HEK293 (cell line): ENCODE measurements around the gene C9orf43.
"Not testable (repeated sequence)": the region's sequence is repeated elsewhere in the genome, so short reads cannot be mapped to it uniquely, and the experiment has no call there.

Source experiments
- CTCF ChIA-PET: fragments of 350-600 bp; formaldehyde crosslinking; extraction: SDS; loops from one replicate; lab custom pipeline; 2021; ENCODE audit warnings: antibody characterized with exemption; lab: Yijun Ruan, JAX
- POLR2A ChIA-PET: fragments of 300-600 bp; formaldehyde crosslinking; extraction: SDS; loops from one replicate; lab custom pipeline; 2020; ENCODE audit warnings: antibody characterized with exemption, inconsistent platforms; lab: Yijun Ruan, JAX
- H3K27ac ChIP-seq: fragments of 200-500 bp; sonication (Bioruptor generic); 2 replicates; pipeline ENCODE4 v1.5.1; 2014; ENCODE audit warnings: low read depth, low read length, control low read depth, inconsistent platforms; ENCODE audit errors: extremely low read depth
- H3K36me3 ChIP-seq, 2 experiments: fragments of 200-500 bp in 1 of 2; sonication (Bioruptor generic) in 1 of 2; 1 replicate in 1 of 2; 2 replicates in 1 of 2; pipeline ENCODE4 v1.5.1; 2014 to 2017; ENCODE audit warnings: inconsistent platforms in 2 of 2, low read length in 2 of 2; ENCODE audit not compliant: control insufficient read depth in 2 of 2, insufficient read depth in 1 of 2
- H3K4me1 ChIP-seq: fragments of 200-500 bp; sonication (Bioruptor generic); 2 replicates; pipeline ENCODE4 v1.5.1; 2014; ENCODE audit warnings: mild to moderate bottlenecking, low read length, inconsistent platforms; ENCODE audit not compliant: control insufficient read depth, insufficient read depth
- H3K4me3 ChIP-seq: 2 replicates; pipeline ENCODE4 v1.5.1; 2011; ENCODE audit warnings: low read depth, mild to moderate bottlenecking, control low read depth, low read length, moderate library complexity
- H3K9me3 ChIP-seq: fragments of 200-500 bp; sonication (Bioruptor generic); 2 replicates; pipeline ENCODE4 v1.5.1; 2014; ENCODE audit warnings: low read depth, low read length, inconsistent platforms; ENCODE audit not compliant: control insufficient read depth, insufficient read depth
- HOXD13 ChIP-seq: sonication (generic); formaldehyde crosslinking; IDR thresholded peaks from 2 replicates; pipeline ENCODE4 v1.8.0; 2022; ENCODE audit warnings: missing genetic modification reagents, borderline replicate concordance
- KLF1 ChIP-seq: fragments of 450-650 bp; formaldehyde crosslinking; IDR thresholded peaks from 2 replicates; pipeline ENCODE4 v1.5.1; 2016; ENCODE audit warnings: missing biosample characterization, missing genetic modification characterization
- KLF7 ChIP-seq: fragments of 450-650 bp; formaldehyde crosslinking; IDR thresholded peaks from 2 replicates; pipeline ENCODE4 v1.5.1; 2016; ENCODE audit warnings: missing biosample characterization, missing genetic modification characterization, borderline replicate concordance
- OSR2 ChIP-seq: fragments of 450-650 bp; formaldehyde crosslinking; IDR thresholded peaks from 2 replicates; pipeline ENCODE4 v1.5.1; 2016; ENCODE audit warnings: missing biosample characterization, missing genetic modification characterization
- PRDM1 ChIP-seq: fragments of 450-650 bp; formaldehyde crosslinking; IDR thresholded peaks from 2 replicates; pipeline ENCODE4; 2016; ENCODE audit warnings: missing biosample characterization, missing genetic modification characterization
- SP2 ChIP-seq: fragments of 450-650 bp; formaldehyde crosslinking; IDR thresholded peaks from 2 replicates; pipeline ENCODE4 v1.5.1; 2016; ENCODE audit warnings: missing biosample characterization, missing genetic modification characterization
- TCF7L2 ChIP-seq: IDR thresholded peaks from 2 replicates; pipeline ENCODE4 v1.6.1; 2011; ENCODE audit warnings: low read depth, mild to moderate bottlenecking, inconsistent platforms, low read length, moderate library complexity, borderline replicate concordance
- TRIM28 ChIP-seq: IDR thresholded peaks from 2 replicates; pipeline ENCODE4 v1.6.1; 2011; ENCODE audit warnings: low read length, control low read depth, borderline replicate concordance
- WT1 ChIP-seq: fragments of 450-650 bp; formaldehyde crosslinking; IDR thresholded peaks from 2 replicates; pipeline ENCODE4 v1.5.1; 2016; ENCODE audit warnings: missing biosample characterization, missing genetic modification characterization
- ZBTB1 ChIP-seq: fragments of 450-650 bp; formaldehyde crosslinking; IDR thresholded peaks from 2 replicates; pipeline ENCODE4 v1.5.1; 2016; ENCODE audit warnings: missing biosample characterization, missing genetic modification characterization
- ZIC2 ChIP-seq: fragments of 450-650 bp; formaldehyde crosslinking; IDR thresholded peaks from 2 replicates; pipeline ENCODE4 v1.5.1; 2016; ENCODE audit warnings: missing biosample characterization, missing genetic modification characterization
- ZNF10 ChIP-seq: fragments of 450-650 bp; formaldehyde crosslinking; IDR thresholded peaks from 2 replicates; pipeline ENCODE4 v1.5.1; 2017; ENCODE audit warnings: missing biosample characterization, missing genetic modification characterization
- ZNF155 ChIP-seq: fragments of 450-650 bp; formaldehyde crosslinking; IDR thresholded peaks from 2 replicates; pipeline ENCODE4 v1.5.1; 2016; ENCODE audit warnings: missing biosample characterization, missing genetic modification characterization
- ZNF214 ChIP-seq: fragments of 450-650 bp; formaldehyde crosslinking; IDR thresholded peaks from 2 replicates; pipeline ENCODE4 v1.5.1; 2017; ENCODE audit warnings: missing biosample characterization, mild to moderate bottlenecking, missing genetic modification characterization, borderline replicate concordance
- ZNF23 ChIP-seq: fragments of 450-650 bp; formaldehyde crosslinking; IDR thresholded peaks from 2 replicates; pipeline ENCODE4 v1.5.1; 2016; ENCODE audit warnings: missing biosample characterization, missing genetic modification characterization, borderline replicate concordance
- ZNF311 ChIP-seq: fragments of 450-650 bp; formaldehyde crosslinking; IDR thresholded peaks from 2 replicates; pipeline ENCODE4 v1.5.1; 2017; ENCODE audit warnings: missing biosample characterization, missing genetic modification characterization, borderline replicate concordance
- ZNF366 ChIP-seq: fragments of 450-650 bp; formaldehyde crosslinking; conservative IDR thresholded peaks from 2 replicates; pipeline ENCODE4 v1.5.1; 2016; ENCODE audit warnings: missing biosample characterization, missing genetic modification characterization
- ZNF426 ChIP-seq: fragments of 450-650 bp; formaldehyde crosslinking; IDR thresholded peaks from 2 replicates; pipeline ENCODE4 v1.5.1; 2017; ENCODE audit warnings: missing biosample characterization, missing genetic modification characterization, mild to moderate bottlenecking, inconsistent platforms, moderate library complexity
- ZNF548 ChIP-seq: fragments of 450-650 bp; formaldehyde crosslinking; IDR thresholded peaks from 2 replicates; pipeline ENCODE4 v1.5.1; 2016; ENCODE audit warnings: missing biosample characterization, missing genetic modification characterization
- ZNF596 ChIP-seq: fragments of 450-650 bp; IDR thresholded peaks from 2 replicates; pipeline ENCODE4 v1.5.0; 2018; ENCODE audit warnings: missing biosample characterization, mild to moderate bottlenecking, missing genetic modification characterization, moderate library complexity
- ZSCAN23 ChIP-seq: fragments of 450-650 bp; formaldehyde crosslinking; IDR thresholded peaks from 2 replicates; pipeline ENCODE4 v1.5.1; 2016; ENCODE audit warnings: missing biosample characterization, missing genetic modification characterization
- TF ChIP-seq, protein P1 (sequence below): fragments of 450-650 bp; formaldehyde crosslinking; IDR thresholded peaks from 2 replicates; pipeline ENCODE4 v1.5.1; 2016; ENCODE audit warnings: missing biosample characterization, missing genetic modification characterization
- TF ChIP-seq, protein P2 (sequence below): fragments of 450-650 bp; formaldehyde crosslinking; IDR thresholded peaks from 2 replicates; pipeline ENCODE4 v1.5.1; 2016; ENCODE audit warnings: missing biosample characterization, missing genetic modification characterization
- TF ChIP-seq, protein P3 (sequence below): fragments of 450-650 bp; formaldehyde crosslinking; IDR thresholded peaks from 2 replicates; pipeline ENCODE4 v1.5.1; 2017; ENCODE audit warnings: missing biosample characterization, missing genetic modification characterization
- TF ChIP-seq, protein P4 (sequence below): fragments of 450-650 bp; formaldehyde crosslinking; IDR thresholded peaks from 2 replicates; pipeline ENCODE4 v1.5.1; 2016; ENCODE audit warnings: missing biosample characterization, missing genetic modification characterization

Gene C9orf43

DNA sequence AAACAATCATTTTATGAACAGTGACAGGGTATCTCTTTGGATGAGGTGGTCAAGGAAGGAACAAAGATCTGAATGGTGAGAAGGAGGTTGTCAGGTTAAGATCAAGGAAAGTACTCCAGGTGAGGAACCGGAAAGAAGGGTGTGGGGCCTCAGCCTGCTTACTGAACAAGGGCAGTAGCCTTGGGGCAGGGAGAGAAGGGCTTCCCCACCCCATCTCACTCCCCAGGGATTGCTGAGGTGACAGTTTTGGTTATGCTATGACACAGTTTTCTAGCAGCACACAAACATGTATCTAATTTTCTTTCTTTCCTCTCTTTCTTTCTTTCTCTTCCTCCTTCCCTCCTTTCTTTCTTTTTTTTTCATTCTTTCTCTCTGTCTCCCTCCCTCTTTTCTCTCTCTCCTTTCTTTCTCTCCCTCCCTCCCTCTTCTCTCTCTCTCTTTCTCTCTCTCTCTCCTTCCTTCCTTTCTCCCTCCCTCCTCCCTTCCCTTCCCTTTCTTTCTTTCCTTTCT is 29.6 kb upstream of the C9orf43 start:
- ChIA-PET POLR2A (no interaction called here), CTCF (no interaction called here)
- Histone ChIP-seq H3K36me3 (no peaks in the 10 kb centered on the region), H3K9me3 (no peaks in the 10 kb centered on the region), H3K4me3 (no peak overlapping the region), H3K4me1 (peaks cover 3% of the 10 kb centered on the region; the same call in 1 of the 2 replicates)
- TF ChIP-seq KLF1 (tag by site-specific recombination) (peak; percentile 90), ZNF426 (tag by site-specific recombination) (no peak), ZIC2 (0 out of 2 replicates have a peak, but pooled peaks have one; percentile 8), KLF7 (tag by site-specific recombination) (0 out of 2 replicates have a peak, but pooled peaks have one; percentile 22), TRIM28 (peak; percentile 67; the same call in 1 of the 2 replicates), ZNF366 (tag by site-specific recombination) (peak; percentile 97), OSR2 (peak; percentile 14; the same call in 1 of the 2 replicates), ZNF23 (no peak), ZNF548 (tag by site-specific recombination) (no peak), WT1 (tag by site-specific recombination) (peak; percentile 76), HOXD13 (CRISPR knock-in tag) (no peak), ZNF596 (tag by site-specific recombination) (peak; percentile 44; the same call in 1 of the 2 replicates), SP2 (tag by site-specific recombination) (0 out of 2 replicates have a peak, but pooled peaks have one; percentile 2), ZNF214 (tag by site-specific recombination) (no peak), ZNF311 (tag by site-specific recombination) (no peak), PRDM1 (tag by site-specific recombination) (peak; percentile 91)
- TF ChIP-seq, protein P1, sequence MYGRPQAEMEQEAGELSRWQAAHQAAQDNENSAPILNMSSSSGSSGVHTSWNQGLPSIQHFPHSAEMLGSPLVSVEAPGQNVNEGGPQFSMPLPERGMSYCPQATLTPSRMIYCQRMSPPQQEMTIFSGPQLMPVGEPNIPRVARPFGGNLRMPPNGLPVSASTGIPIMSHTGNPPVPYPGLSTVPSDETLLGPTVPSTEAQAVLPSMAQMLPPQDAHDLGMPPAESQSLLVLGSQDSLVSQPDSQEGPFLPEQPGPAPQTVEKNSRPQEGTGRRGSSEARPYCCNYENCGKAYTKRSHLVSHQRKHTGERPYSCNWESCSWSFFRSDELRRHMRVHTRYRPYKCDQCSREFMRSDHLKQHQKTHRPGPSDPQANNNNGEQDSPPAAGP (tag by site-specific recombination): peak; percentile 65; the same call in 1 of the 2 replicates
- TF ChIP-seq, protein P2, sequence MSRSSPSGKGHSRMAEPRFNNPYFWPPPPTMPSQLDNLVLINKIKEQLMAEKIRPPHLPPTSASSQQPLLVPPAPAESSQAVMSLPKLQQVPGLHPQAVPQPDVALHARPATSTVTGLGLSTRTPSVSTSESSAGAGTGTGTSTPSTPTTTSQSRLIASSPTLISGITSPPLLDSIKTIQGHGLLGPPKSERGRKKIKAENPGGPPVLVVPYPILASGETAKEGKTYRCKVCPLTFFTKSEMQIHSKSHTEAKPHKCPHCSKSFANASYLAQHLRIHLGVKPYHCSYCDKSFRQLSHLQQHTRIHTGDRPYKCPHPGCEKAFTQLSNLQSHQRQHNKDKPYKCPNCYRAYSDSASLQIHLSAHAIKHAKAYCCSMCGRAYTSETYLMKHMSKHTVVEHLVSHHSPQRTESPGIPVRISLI (tag by site-specific recombination): no peak
- TF ChIP-seq, all 188 proteins: peak for 11
- H3K27ac ChIP-seq: no peak overlapping the region

DNA sequence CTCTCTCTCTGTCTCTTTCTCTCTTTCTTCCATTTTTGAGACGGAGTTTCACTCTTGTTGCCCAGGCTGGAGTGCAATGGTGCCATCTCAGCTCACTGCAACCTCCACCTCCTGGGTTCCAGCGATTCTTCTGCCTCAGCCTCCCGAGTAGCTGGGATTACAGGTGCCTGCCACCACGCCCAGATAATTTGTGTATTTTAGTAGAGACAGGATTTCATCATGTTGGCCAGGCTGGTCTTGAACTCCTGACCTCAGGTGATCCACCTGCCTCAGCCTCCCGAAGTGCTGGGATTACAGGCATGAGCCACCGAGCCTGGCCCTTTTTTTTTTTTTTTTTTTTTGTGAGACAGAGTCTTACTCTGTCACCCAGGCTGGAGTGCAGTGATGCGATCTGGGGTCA is 29.1 kb upstream of the C9orf43 start:
- H3K4me3 ChIP-seq, H3K4me1 ChIP-seq, H3K27ac ChIP-seq, H3K36me3 ChIP-seq, H3K9me3 ChIP-seq, CTCF ChIA-PET, POLR2A ChIA-PET: not testable (repeated sequence)

DNA sequence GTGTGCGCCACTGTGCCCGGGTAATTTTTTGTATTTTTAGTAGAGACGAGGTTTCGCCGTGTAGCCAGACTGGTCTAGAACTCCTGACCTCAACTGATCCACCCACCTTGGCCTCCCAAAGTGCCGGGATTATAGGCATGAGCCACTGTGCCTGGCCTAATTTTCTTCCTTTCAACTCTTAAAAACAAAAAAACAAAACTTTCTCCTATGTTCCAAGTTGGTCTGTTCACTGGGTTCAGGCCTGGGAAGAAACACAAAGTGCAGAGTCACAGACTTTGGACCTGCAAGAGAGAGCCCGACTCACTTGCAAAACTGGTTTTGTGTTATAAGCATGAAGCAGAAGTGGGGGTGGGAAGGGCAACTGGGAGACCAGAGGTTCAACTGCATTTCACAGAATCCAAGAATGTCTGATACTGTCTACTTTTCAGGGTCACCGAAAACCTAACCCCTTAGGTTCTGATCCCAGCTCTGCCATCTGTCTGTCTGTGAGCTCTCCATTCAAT is 28.6 kb upstream of the C9orf43 start:
- no peak overlapping the region for H3K4me3 ChIP-seq
- H3K9me3 ChIP-seq: no peaks in the 10 kb centered on the region
- ChIA-PET CTCF (no interaction called here), POLR2A (no interaction called here)
- H3K27ac ChIP-seq: no peak overlapping the region
- H3K4me1 ChIP-seq: peaks cover 3% of the 10 kb centered on the region; the same call in 1 of the 2 replicates
- peaks cover 0 to 7% of the 10 kb centered on the region in 2 experiments; a peak in 1 of 3 replicates for H3K36me3 ChIP-seq
- TF ChIP-seq TCF7L2: no peak
- TF ChIP-seq KLF1 (tag by site-specific recombination): no peak
- TF ChIP-seq ZNF10: no peak
- no peak for TF ChIP-seq ZNF155
- no peak for TF ChIP-seq ZSCAN23 (tag by site-specific recombination)
- TF ChIP-seq, protein P3, sequence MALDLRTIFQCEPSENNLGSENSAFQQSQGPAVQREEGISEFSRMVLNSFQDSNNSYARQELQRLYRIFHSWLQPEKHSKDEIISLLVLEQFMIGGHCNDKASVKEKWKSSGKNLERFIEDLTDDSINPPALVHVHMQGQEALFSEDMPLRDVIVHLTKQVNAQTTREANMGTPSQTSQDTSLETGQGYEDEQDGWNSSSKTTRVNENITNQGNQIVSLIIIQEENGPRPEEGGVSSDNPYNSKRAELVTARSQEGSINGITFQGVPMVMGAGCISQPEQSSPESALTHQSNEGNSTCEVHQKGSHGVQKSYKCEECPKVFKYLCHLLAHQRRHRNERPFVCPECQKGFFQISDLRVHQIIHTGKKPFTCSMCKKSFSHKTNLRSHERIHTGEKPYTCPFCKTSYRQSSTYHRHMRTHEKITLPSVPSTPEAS (tag by site-specific recombination): no peak
- TF ChIP-seq ZBTB1 (tag by site-specific recombination): no peak
- TF ChIP-seq, protein P4, sequence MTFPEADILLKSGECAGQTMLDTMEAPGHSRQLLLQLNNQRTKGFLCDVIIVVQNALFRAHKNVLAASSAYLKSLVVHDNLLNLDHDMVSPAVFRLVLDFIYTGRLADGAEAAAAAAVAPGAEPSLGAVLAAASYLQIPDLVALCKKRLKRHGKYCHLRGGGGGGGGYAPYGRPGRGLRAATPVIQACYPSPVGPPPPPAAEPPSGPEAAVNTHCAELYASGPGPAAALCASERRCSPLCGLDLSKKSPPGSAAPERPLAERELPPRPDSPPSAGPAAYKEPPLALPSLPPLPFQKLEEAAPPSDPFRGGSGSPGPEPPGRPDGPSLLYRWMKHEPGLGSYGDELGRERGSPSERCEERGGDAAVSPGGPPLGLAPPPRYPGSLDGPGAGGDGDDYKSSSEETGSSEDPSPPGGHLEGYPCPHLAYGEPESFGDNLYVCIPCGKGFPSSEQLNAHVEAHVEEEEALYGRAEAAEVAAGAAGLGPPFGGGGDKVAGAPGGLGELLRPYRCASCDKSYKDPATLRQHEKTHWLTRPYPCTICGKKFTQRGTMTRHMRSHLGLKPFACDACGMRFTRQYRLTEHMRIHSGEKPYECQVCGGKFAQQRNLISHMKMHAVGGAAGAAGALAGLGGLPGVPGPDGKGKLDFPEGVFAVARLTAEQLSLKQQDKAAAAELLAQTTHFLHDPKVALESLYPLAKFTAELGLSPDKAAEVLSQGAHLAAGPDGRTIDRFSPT (tag by site-specific recombination): no peak
